ELR (cell line): ENCODE results near the gene PKN2.
"Not testable (repeated sequence)": the region's sequence is repeated elsewhere in the genome, so short reads cannot be mapped to it uniquely, and the experiment has no call there.

ENCODE experiments used
- DNase-seq: peaks from one replicate; pipeline ENCODE4 v3.0.0-alpha.2; 2015; ENCODE audit warnings: low read depth

Gene PKN2

GRCh38 chr1:88680471-88680870, 3.6 kb upstream of the PKN2 start:
- peak; percentile 38 for DNase-seq

- DNase-seq: no peak
Observed at GRCh38 chr1:88680911-88681622, 3.0 kb upstream of the PKN2 start.

GRCh38 chr1:88684482-88685258, 597 bp downstream of the PKN2 start:
- DNase-seq: peak; percentile 81

GRCh38 chr1:88685259-88685620, 1.2 kb downstream of the PKN2 start:
- peak; percentile 42 for DNase-seq

GRCh38 chr1:88691540-88691939, 7.5 kb downstream of the PKN2 start:
- DNase-seq: no peak

GRCh38 chr1:88695781-88696180, 11.7 kb downstream of the PKN2 start:
- DNase-seq: peak; percentile 64

- DNase-seq: peak; percentile 48
Observed at GRCh38 chr1:88697503-88697902, 13.4 kb downstream of the PKN2 start.

GRCh38 chr1:88698140-88698539, 14.1 kb downstream of the PKN2 start:
- peak; percentile 76 for DNase-seq

- DNase-seq: no peak
Observed at GRCh38 chr1:88698764-88699163, 14.7 kb downstream of the PKN2 start.

GRCh38 chr1:88700425-88701013, 16.4 kb downstream of the PKN2 start:
- DNase-seq: no peak

- no peak for DNase-seq
Observed at GRCh38 chr1:88701275-88701674, 17.2 kb downstream of the PKN2 start.

- not testable (repeated sequence) for DNase-seq
Observed at GRCh38 chr1:88701793-88702192, 17.7 kb downstream of the PKN2 start.

- no peak for DNase-seq
Observed at GRCh38 chr1:88708011-88708410, 23.9 kb downstream of the PKN2 start.

GRCh38 chr1:88712907-88713306, 28.8 kb downstream of the PKN2 start:
- not testable (repeated sequence) for DNase-seq

GRCh38 chr1:88716571-88716970, 32.5 kb downstream of the PKN2 start:
- not testable (repeated sequence) for DNase-seq

- no peak for DNase-seq
Observed at GRCh38 chr1:88722492-88722891, 38.4 kb downstream of the PKN2 start.

GRCh38 chr1:88726697-88727096, 42.6 kb downstream of the PKN2 start:
- no peak for DNase-seq

GRCh38 chr1:88727205-88727604, 43.1 kb downstream of the PKN2 start:
- DNase-seq: no peak

GRCh38 chr1:88729297-88729696, 45.2 kb downstream of the PKN2 start:
- no peak for DNase-seq

GRCh38 chr1:88730132-88730675, 46.1 kb downstream of the PKN2 start:
- DNase-seq: no peak

- no peak for DNase-seq
Observed at GRCh38 chr1:88730995-88731394, 46.9 kb downstream of the PKN2 start.

GRCh38 chr1:88731475-88732269, 47.6 kb downstream of the PKN2 start:
- peak; percentile 89 for DNase-seq
